HEK293 (cell line): Measurements from ENCODE around the gene HTRA2.

Experiments used
- CTCF ChIA-PET: fragments of 350-600 bp; formaldehyde crosslinking; extraction: SDS; loops from one replicate; lab custom pipeline; 2021; ENCODE audit warnings: antibody characterized with exemption; lab: Yijun Ruan, JAX
- POLR2A ChIA-PET: fragments of 300-600 bp; formaldehyde crosslinking; extraction: SDS; loops from one replicate; lab custom pipeline; 2020; ENCODE audit warnings: antibody characterized with exemption, inconsistent platforms; lab: Yijun Ruan, JAX
- H3K27ac ChIP-seq: fragments of 200-500 bp; sonication (Bioruptor generic); 2 replicates; pipeline ENCODE4 v1.5.1; 2014; ENCODE audit warnings: low read depth, low read length, control low read depth, inconsistent platforms; ENCODE audit errors: extremely low read depth
- H3K36me3 ChIP-seq, 2 experiments: fragments of 200-500 bp in 1 of 2; sonication (Bioruptor generic) in 1 of 2; 1 replicate in 1 of 2; 2 replicates in 1 of 2; pipeline ENCODE4 v1.5.1; 2014 to 2017; ENCODE audit warnings: inconsistent platforms in 2 of 2, low read length in 2 of 2; ENCODE audit not compliant: control insufficient read depth in 2 of 2, insufficient read depth in 1 of 2
- H3K4me1 ChIP-seq: fragments of 200-500 bp; sonication (Bioruptor generic); 2 replicates; pipeline ENCODE4 v1.5.1; 2014; ENCODE audit warnings: mild to moderate bottlenecking, low read length, inconsistent platforms; ENCODE audit not compliant: control insufficient read depth, insufficient read depth
- H3K4me3 ChIP-seq: 2 replicates; pipeline ENCODE4 v1.5.1; 2011; ENCODE audit warnings: low read depth, mild to moderate bottlenecking, control low read depth, low read length, moderate library complexity
- H3K9me3 ChIP-seq: fragments of 200-500 bp; sonication (Bioruptor generic); 2 replicates; pipeline ENCODE4 v1.5.1; 2014; ENCODE audit warnings: low read depth, low read length, inconsistent platforms; ENCODE audit not compliant: control insufficient read depth, insufficient read depth
- ATF2 ChIP-seq: fragments of 450-650 bp; formaldehyde crosslinking; IDR thresholded peaks from 2 replicates; pipeline ENCODE4 v1.5.1; 2016; ENCODE audit warnings: missing biosample characterization, missing genetic modification characterization, low read depth
- ELK4 ChIP-seq: IDR thresholded peaks from 2 replicates; pipeline ENCODE4 v1.6.1; 2011; ENCODE audit warnings: mild to moderate bottlenecking, low read depth, low read length, borderline replicate concordance
- KLF17 ChIP-seq: fragments of 450-650 bp; formaldehyde crosslinking; IDR thresholded peaks from 2 replicates; pipeline ENCODE4 v1.5.1; 2016; ENCODE audit warnings: missing biosample characterization, missing genetic modification characterization
- OVOL3 ChIP-seq: fragments of 450-650 bp; formaldehyde crosslinking; IDR thresholded peaks from 2 replicates; pipeline ENCODE4 v1.5.1; 2016; ENCODE audit warnings: missing biosample characterization, missing genetic modification characterization
- RBAK ChIP-seq: fragments of 450-650 bp; formaldehyde crosslinking; IDR thresholded peaks from 2 replicates; pipeline ENCODE4 v1.5.1; 2016; ENCODE audit warnings: missing biosample characterization, missing genetic modification characterization
- REPIN1 ChIP-seq: fragments of 450-650 bp; formaldehyde crosslinking; IDR thresholded peaks from 2 replicates; pipeline ENCODE4 v1.5.1; 2017; ENCODE audit warnings: missing biosample characterization, missing genetic modification characterization, low read depth
- WT1 ChIP-seq: fragments of 450-650 bp; formaldehyde crosslinking; IDR thresholded peaks from 2 replicates; pipeline ENCODE4 v1.5.1; 2016; ENCODE audit warnings: missing biosample characterization, missing genetic modification characterization
- ZBTB44 ChIP-seq: fragments of 450-650 bp; IDR thresholded peaks from 2 replicates; pipeline ENCODE4 v1.5.1; 2018; ENCODE audit warnings: missing biosample characterization, mild to moderate bottlenecking, missing genetic modification characterization
- ZFP69B ChIP-seq: fragments of 450-650 bp; formaldehyde crosslinking; IDR thresholded peaks from 2 replicates; pipeline ENCODE4 v1.5.1; 2016; ENCODE audit warnings: missing biosample characterization, missing genetic modification characterization
- ZNF157 ChIP-seq: fragments of 450-650 bp; formaldehyde crosslinking; IDR thresholded peaks from 2 replicates; pipeline ENCODE4 v1.5.1; 2016; ENCODE audit warnings: missing biosample characterization, missing genetic modification characterization
- ZNF292 ChIP-seq: fragments of 450-650 bp; formaldehyde crosslinking; IDR thresholded peaks from 2 replicates; pipeline ENCODE4 v1.5.1; 2016; ENCODE audit warnings: low read depth, missing biosample characterization, missing genetic modification characterization, borderline replicate concordance
- ZNF362 ChIP-seq: fragments of 450-650 bp; formaldehyde crosslinking; IDR thresholded peaks from 2 replicates; pipeline ENCODE4 v1.5.1; 2016; ENCODE audit warnings: missing biosample characterization, missing genetic modification characterization
- ZNF391 ChIP-seq: fragments of 450-650 bp; formaldehyde crosslinking; IDR thresholded peaks from 2 replicates; pipeline ENCODE4 v1.5.1; 2016; ENCODE audit warnings: low read depth, missing biosample characterization, missing genetic modification characterization, borderline replicate concordance
- ZNF561 ChIP-seq: fragments of 450-650 bp; IDR thresholded peaks from 2 replicates; pipeline ENCODE4 v1.5.1; 2018; ENCODE audit warnings: missing biosample characterization, missing genetic modification characterization, borderline replicate concordance
- ZNF626 ChIP-seq: fragments of 450-650 bp; sonication (Bioruptor Pico); formaldehyde crosslinking; IDR thresholded peaks from 2 replicates; pipeline ENCODE4 v1.5.1; 2018; ENCODE audit warnings: missing biosample characterization, missing genetic modification characterization, inconsistent platforms
- ZSCAN5A ChIP-seq: fragments of 450-650 bp; formaldehyde crosslinking; IDR thresholded peaks from 2 replicates; pipeline ENCODE4 v1.5.1; 2016; ENCODE audit warnings: missing biosample characterization, missing genetic modification characterization
- TF ChIP-seq, protein P1 (sequence below): fragments of 450-650 bp; formaldehyde crosslinking; IDR thresholded peaks from 2 replicates; pipeline ENCODE4 v1.5.1; 2016; ENCODE audit warnings: missing biosample characterization, missing genetic modification characterization, borderline replicate concordance
- TF ChIP-seq, protein P2 (sequence below): fragments of 450-650 bp; formaldehyde crosslinking; IDR thresholded peaks from 2 replicates; pipeline ENCODE4 v1.5.1; 2016; ENCODE audit warnings: missing biosample characterization, missing genetic modification characterization
- TF ChIP-seq, protein P3 (sequence below): fragments of 450-650 bp; formaldehyde crosslinking; IDR thresholded peaks from 2 replicates; pipeline ENCODE4 v1.5.1; 2016; ENCODE audit warnings: missing biosample characterization, missing genetic modification characterization

The HTRA2 gene

GRCh38 chr2:74516650-74517049 lies 13.1 kb upstream of the HTRA2 start:
- TF ChIP-seq ZNF292 (no peak), OVOL3 (tag by site-specific recombination) (no peak), ZFP69B (no peak), ZNF157 (tag by site-specific recombination) (no peak), ZNF391 (tag by site-specific recombination) (no peak), ZNF561 (no peak), REPIN1 (no peak), ZSCAN5A (no peak), ELK4 (no peak), ZNF626 (no peak), ZNF362 (no peak), RBAK (tag by site-specific recombination) (no peak), ATF2 (no peak)
- TF ChIP-seq, protein P1, sequence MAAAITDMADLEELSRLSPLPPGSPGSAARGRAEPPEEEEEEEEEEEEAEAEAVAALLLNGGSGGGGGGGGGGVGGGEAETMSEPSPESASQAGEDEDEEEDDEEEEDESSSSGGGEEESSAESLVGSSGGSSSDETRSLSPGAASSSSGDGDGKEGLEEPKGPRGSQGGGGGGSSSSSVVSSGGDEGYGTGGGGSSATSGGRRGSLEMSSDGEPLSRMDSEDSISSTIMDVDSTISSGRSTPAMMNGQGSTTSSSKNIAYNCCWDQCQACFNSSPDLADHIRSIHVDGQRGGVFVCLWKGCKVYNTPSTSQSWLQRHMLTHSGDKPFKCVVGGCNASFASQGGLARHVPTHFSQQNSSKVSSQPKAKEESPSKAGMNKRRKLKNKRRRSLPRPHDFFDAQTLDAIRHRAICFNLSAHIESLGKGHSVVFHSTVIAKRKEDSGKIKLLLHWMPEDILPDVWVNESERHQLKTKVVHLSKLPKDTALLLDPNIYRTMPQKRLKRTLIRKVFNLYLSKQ (tag by site-specific recombination) = no peak
- TF ChIP-seq, protein P2, sequence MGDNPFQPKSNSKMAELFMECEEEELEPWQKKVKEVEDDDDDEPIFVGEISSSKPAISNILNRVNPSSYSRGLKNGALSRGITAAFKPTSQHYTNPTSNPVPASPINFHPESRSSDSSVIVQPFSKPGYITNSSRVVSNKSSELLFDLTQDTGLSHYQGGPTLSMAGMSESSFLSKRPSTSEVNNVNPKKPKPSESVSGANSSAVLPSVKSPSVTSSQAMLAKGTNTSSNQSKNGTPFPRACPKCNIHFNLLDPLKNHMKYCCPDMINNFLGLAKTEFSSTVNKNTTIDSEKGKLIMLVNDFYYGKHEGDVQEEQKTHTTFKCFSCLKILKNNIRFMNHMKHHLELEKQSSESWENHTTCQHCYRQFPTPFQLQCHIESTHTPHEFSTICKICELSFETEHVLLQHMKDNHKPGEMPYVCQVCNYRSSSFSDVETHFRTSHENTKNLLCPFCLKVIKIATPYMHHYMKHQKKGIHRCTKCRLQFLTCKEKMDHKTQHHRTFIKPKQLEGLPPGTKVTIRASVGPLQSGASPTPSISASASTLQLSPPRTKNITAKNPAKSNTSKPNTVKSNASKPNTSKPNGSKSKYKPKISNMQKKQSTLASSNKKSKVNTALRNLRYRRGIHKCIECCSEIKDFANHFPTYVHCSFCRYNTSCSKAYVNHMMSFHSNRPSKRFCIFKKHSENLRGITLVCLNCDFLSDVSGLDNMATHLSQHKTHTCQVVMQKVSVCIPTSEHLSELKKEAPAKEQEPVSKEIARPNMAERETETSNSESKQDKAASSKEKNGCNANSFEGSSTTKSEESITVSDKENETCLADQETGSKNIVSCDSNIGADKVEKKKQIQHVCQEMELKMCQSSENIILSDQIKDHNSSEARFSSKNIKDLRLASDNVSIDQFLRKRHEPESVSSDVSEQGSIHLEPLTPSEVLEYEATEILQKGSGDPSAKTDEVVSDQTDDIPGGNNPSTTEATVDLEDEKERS (tag by site-specific recombination) = no peak
- Histone ChIP-seq H3K4me1 (no peaks in the 10 kb centered on the region), H3K9me3 (no peaks in the 10 kb centered on the region), H3K27ac (no peak overlapping the region), H3K4me3 (no peak overlapping the region), H3K36me3 (no peaks in the 10 kb centered on the region)
- ChIA-PET CTCF (no interaction called here), POLR2A (no interaction called here)

- CTCF ChIA-PET = interaction anchor here (0.9 kb wide), 1 partner anchor 39 kb away, joined by 3 read pairs; the partner anchor contains the start of genes CCDC142 and TTC31
- Histone ChIP-seq H3K36me3 (peaks cover 6 to 26% of the 10 kb centered on the region in 2 experiments; a peak in 1 of 3 replicates), H3K9me3 (no peaks in the 10 kb centered on the region), H3K27ac (no peak overlapping the region), H3K4me1 (no peaks in the 10 kb centered on the region), H3K4me3 (no peak overlapping the region)
- POLR2A ChIA-PET = interaction anchor here (1.3 to 1.5 kb wide), 2 partner anchors 13 to 40 kb away, joined by 3 read pairs; partner anchors contain the start of genes CCDC142 and TTC31
- TF ChIP-seq, protein P3, sequence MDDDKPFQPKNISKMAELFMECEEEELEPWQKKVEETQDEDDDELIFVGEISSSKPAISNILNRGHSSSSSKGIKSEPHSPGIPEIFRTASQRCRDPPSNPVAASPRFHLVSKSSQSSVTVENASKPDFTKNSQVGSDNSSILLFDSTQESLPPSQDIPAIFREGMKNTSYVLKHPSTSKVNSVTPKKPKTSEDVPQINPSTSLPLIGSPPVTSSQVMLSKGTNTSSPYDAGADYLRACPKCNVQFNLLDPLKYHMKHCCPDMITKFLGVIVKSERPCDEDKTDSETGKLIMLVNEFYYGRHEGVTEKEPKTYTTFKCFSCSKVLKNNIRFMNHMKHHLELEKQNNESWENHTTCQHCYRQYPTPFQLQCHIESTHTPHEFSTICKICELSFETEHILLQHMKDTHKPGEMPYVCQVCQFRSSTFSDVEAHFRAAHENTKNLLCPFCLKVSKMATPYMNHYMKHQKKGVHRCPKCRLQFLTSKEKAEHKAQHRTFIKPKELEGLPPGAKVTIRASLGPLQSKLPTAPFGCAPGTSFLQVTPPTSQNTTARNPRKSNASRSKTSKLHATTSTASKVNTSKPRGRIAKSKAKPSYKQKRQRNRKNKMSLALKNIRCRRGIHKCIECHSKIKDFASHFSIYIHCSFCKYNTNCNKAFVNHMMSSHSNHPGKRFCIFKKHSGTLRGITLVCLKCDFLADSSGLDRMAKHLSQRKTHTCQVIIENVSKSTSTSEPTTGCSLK (tag by site-specific recombination) = no peak
- TF ChIP-seq ZBTB44 (no peak), WT1 (tag by site-specific recombination) (no peak), KLF17 (tag by site-specific recombination) (no peak)
These were observed 7.2 kb upstream of the HTRA2 start for GRCh38 chr2:74522516-74522915.
